ENCODE results near the gene MIOS.

DNA sequence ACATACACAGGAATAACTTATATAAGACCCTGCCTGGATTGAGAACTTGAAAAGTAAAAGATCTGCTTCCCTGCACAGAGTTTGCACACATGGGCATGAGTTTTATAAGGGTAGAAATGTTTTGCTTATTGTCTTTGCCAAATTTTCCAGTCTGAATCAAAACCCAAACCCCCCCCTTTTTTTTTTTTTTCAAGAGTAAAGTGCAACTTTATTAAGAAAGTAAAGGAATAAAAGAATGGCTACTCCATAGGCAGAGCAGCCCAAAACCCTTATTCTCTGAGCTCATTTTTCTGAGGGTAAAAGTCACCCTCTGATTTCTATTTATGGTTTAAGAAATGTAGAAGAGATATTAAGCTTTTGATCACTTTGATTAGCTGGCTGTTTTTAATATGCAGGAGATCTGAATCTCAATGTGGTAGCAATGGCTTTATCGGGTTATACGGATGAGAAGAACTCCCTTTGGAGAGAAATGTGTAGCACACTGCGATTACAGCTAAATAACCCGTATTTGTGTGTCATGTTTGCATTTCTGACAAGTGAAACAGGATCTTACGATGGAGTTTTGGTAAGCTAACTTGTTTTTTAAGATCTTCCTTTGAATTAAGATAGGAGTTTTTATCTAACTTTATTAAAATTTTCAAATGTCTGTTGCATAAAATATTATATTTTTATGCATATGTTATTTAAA, 18.7 kb downstream of the MIOS start:
- TF ChIP-seq, protein P1, sequence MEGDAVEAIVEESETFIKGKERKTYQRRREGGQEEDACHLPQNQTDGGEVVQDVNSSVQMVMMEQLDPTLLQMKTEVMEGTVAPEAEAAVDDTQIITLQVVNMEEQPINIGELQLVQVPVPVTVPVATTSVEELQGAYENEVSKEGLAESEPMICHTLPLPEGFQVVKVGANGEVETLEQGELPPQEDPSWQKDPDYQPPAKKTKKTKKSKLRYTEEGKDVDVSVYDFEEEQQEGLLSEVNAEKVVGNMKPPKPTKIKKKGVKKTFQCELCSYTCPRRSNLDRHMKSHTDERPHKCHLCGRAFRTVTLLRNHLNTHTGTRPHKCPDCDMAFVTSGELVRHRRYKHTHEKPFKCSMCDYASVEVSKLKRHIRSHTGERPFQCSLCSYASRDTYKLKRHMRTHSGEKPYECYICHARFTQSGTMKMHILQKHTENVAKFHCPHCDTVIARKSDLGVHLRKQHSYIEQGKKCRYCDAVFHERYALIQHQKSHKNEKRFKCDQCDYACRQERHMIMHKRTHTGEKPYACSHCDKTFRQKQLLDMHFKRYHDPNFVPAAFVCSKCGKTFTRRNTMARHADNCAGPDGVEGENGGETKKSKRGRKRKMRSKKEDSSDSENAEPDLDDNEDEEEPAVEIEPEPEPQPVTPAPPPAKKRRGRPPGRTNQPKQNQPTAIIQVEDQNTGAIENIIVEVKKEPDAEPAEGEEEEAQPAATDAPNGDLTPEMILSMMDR (conservative IDR thresholded peaks at IDR 0.05; ENCODE audit: low read depth, low read length): no peak
- TF ChIP-seq EZH2 (IDR thresholded peaks at IDR 0.05; ENCODE audit: low read length, unreplicated experiment): no peak
- TF ChIP-seq EZH2phosphoT487 (IDR thresholded peaks at IDR 0.05; ENCODE audit: borderline replicate concordance, low read length): no peak
